ENCODE results near the gene GBX1.

GBX1 gene

GRCh38 chr7:151125470-151125845 is 42.0 kb downstream of the GBX1 start:
- TF ChIP-seq, protein P1, sequence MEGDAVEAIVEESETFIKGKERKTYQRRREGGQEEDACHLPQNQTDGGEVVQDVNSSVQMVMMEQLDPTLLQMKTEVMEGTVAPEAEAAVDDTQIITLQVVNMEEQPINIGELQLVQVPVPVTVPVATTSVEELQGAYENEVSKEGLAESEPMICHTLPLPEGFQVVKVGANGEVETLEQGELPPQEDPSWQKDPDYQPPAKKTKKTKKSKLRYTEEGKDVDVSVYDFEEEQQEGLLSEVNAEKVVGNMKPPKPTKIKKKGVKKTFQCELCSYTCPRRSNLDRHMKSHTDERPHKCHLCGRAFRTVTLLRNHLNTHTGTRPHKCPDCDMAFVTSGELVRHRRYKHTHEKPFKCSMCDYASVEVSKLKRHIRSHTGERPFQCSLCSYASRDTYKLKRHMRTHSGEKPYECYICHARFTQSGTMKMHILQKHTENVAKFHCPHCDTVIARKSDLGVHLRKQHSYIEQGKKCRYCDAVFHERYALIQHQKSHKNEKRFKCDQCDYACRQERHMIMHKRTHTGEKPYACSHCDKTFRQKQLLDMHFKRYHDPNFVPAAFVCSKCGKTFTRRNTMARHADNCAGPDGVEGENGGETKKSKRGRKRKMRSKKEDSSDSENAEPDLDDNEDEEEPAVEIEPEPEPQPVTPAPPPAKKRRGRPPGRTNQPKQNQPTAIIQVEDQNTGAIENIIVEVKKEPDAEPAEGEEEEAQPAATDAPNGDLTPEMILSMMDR (conservative IDR thresholded peaks at IDR 0.05; ENCODE audit: low read length): no peak
- TF ChIP-seq EZH2phosphoT487 (IDR thresholded peaks at IDR 0.05; ENCODE audit: borderline replicate concordance): no peak
- Histone ChIP-seq H2AFZ (ENCODE audit: low read length) (no peak overlapping the region), H3K9me2 (replicated peaks; ENCODE audit: low read depth, low read length) (no peaks in the 10 kb centered on the region), H3K36me3 (ENCODE audit: insufficient read depth, low read length) (peaks cover 25% of the 10 kb centered on the region; the same call in 1 of the 2 replicates), H3K4me3 (ENCODE audit: low read length, poor library complexity, severe bottlenecking) (no peak overlapping the region), H3K9me3 (ENCODE audit: insufficient read depth, low read depth, low read length) (no peaks in the 10 kb centered on the region), H3K4me2 (ENCODE audit: low read depth, low read length, poor library complexity, severe bottlenecking) (no peak overlapping the region), H4K20me1 (ENCODE audit: insufficient read depth, low read length, poor library complexity, severe bottlenecking) (no peaks in the 10 kb centered on the region), H3F3A (ENCODE audit: low read depth) (no peaks in the 10 kb centered on the region), H3K4me1 (ENCODE audit: insufficient read depth, low read length, poor library complexity, severe bottlenecking) (no peaks in the 10 kb centered on the region), H3K27me3 (ENCODE audit: insufficient read depth, low read length, poor library complexity, severe bottlenecking) (no peaks in the 10 kb centered on the region), H3K9ac (ENCODE audit: low read depth, low read length, poor library complexity, severe bottlenecking) (no peak overlapping the region), H3K79me2 (ENCODE audit: insufficient read depth, low read length) (no peaks in the 10 kb centered on the region)

DNA sequence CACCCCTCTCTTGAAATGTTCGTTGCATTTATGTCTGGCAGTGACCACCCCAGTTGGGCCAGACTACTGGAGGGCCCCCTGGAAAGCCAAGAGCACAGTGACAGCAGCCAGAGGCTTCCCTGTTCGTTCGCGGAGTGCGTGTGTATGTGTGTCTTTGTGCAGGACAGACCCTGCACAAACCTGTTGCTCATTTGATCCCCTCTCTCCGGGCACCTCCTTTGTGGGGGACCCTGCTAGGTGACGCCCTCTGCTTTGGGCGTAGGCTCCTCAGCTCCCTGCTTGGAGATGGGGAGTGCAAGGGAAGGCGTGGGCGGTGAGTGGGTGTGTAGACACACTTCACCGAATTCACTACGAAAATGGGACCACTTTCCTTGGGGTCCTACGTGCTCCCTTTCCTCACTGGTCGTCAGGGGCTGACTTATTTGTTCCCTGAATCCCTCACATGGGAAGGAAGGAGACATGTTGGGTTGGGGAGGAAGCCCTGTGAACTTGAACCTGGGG is 42.5 kb downstream of the GBX1 start:
- TF ChIP-seq EZH2phosphoT487 (IDR thresholded peaks at IDR 0.05; ENCODE audit: borderline replicate concordance): no peak
- TF ChIP-seq, protein P1 (conservative IDR thresholded peaks at IDR 0.05; ENCODE audit: low read length): no peak
- H3K4me1 ChIP-seq (ENCODE audit: insufficient read depth, low read length, poor library complexity, severe bottlenecking): no peaks in the 10 kb centered on the region
- H3K4me3 ChIP-seq (ENCODE audit: low read length, poor library complexity, severe bottlenecking): no peak overlapping the region
- H4K20me1 ChIP-seq (ENCODE audit: insufficient read depth, low read length, poor library complexity, severe bottlenecking): no peaks in the 10 kb centered on the region
- H3K79me2 ChIP-seq (ENCODE audit: insufficient read depth, low read length): no peaks in the 10 kb centered on the region
- H3K9me3 ChIP-seq (ENCODE audit: insufficient read depth, low read depth, low read length): no peaks in the 10 kb centered on the region
- peaks cover 24% of the 10 kb centered on the region; the same call in 1 of the 2 replicates for H3K36me3 ChIP-seq (ENCODE audit: insufficient read depth, low read length)
- H3K9me2 ChIP-seq (replicated peaks; ENCODE audit: low read depth, low read length): no peaks in the 10 kb centered on the region
- H3K27me3 ChIP-seq (ENCODE audit: insufficient read depth, low read length, poor library complexity, severe bottlenecking): no peaks in the 10 kb centered on the region
- no peak overlapping the region for H2AFZ ChIP-seq (ENCODE audit: low read length)
- no peak overlapping the region for H3K9ac ChIP-seq (ENCODE audit: low read depth, low read length, poor library complexity, severe bottlenecking)
- H3K4me2 ChIP-seq (ENCODE audit: low read depth, low read length, poor library complexity, severe bottlenecking): no peak overlapping the region
- no peaks in the 10 kb centered on the region for H3F3A ChIP-seq (ENCODE audit: low read depth)

- no peak overlapping the region for H2AFZ ChIP-seq (ENCODE audit: low read length)
- H3K4me3 ChIP-seq (ENCODE audit: low read length, poor library complexity, severe bottlenecking): no peak overlapping the region
- H3K9me2 ChIP-seq (replicated peaks; ENCODE audit: low read depth, low read length): no peaks in the 10 kb centered on the region
- no peak overlapping the region for H3K4me2 ChIP-seq (ENCODE audit: low read depth, low read length, poor library complexity, severe bottlenecking)
- no peaks in the 10 kb centered on the region for H3K4me1 ChIP-seq (ENCODE audit: insufficient read depth, low read length, poor library complexity, severe bottlenecking)
- TF ChIP-seq, protein P1 (conservative IDR thresholded peaks at IDR 0.05; ENCODE audit: low read length): no peak
- TF ChIP-seq EZH2phosphoT487 (IDR thresholded peaks at IDR 0.05; ENCODE audit: borderline replicate concordance): no peak
- no peaks in the 10 kb centered on the region for H3F3A ChIP-seq (ENCODE audit: low read depth)
- no peak overlapping the region for H3K9ac ChIP-seq (ENCODE audit: low read depth, low read length, poor library complexity, severe bottlenecking)
- no peaks in the 10 kb centered on the region for H3K79me2 ChIP-seq (ENCODE audit: insufficient read depth, low read length)
- no peaks in the 10 kb centered on the region for H3K27me3 ChIP-seq (ENCODE audit: insufficient read depth, low read length, poor library complexity, severe bottlenecking)
- peaks cover 26% of the 10 kb centered on the region; the same call in 1 of the 2 replicates for H3K36me3 ChIP-seq (ENCODE audit: insufficient read depth, low read length)
- no peaks in the 10 kb centered on the region for H4K20me1 ChIP-seq (ENCODE audit: insufficient read depth, low read length, poor library complexity, severe bottlenecking)
- no peaks in the 10 kb centered on the region for H3K9me3 ChIP-seq (ENCODE audit: insufficient read depth, low read depth, low read length)
Measured at GRCh38 chr7:151124481-151124880, 43.0 kb downstream of the GBX1 start.

Data from Loucy (cell line).